Neural progenitor cell (in vitro differentiated cells): ENCODE measurements around the gene TRIM66. TPM values are rescaled to one million over a fixed set of nuclear protein-coding genes. Genes with fewer than 3 reads are reported as not detected.

Experiments used
- DNase-seq: peaks from one replicate; pipeline ENCODE4 v3.0.0-alpha.2; 2016; ENCODE audit warnings: low spot score
- H2AFZ ChIP-seq: fragments of 200-600 bp; sonication (generic); replicated peaks from 2 replicates; pipeline ENCODE4 v1.6.1; 2016; ENCODE audit warnings: antibody characterized with exemption
- H3F3A ChIP-seq: fragments of 200-600 bp; sonication (generic); 2 replicates; pipeline ENCODE4 v1.6.1; 2016; ENCODE audit warnings: antibody characterized with exemption, low read depth
- H3K27ac ChIP-seq: fragments of 200-600 bp; sonication (generic); 2 replicates; pipeline ENCODE4 v1.5.1; 2016; ENCODE audit warnings: mild to moderate bottlenecking
- H3K27me3 ChIP-seq: fragments of 200-600 bp; sonication (generic); 2 replicates; pipeline ENCODE4 v1.6.1; 2016; ENCODE audit warnings: mild to moderate bottlenecking, moderate library complexity
- H3K36me3 ChIP-seq: fragments of 200-600 bp; sonication (generic); 2 replicates; pipeline ENCODE4 v1.5.1; 2016
- H3K4me1 ChIP-seq: fragments of 200-600 bp; sonication (generic); 2 replicates; pipeline ENCODE4 v1.6.1; 2016; ENCODE audit warnings: mixed run types
- H3K4me2 ChIP-seq: fragments of 200-600 bp; sonication (generic); 2 replicates; pipeline ENCODE4 v1.6.1; 2016
- H3K4me3 ChIP-seq: fragments of 200-600 bp; sonication (generic); 2 replicates; pipeline ENCODE4 v1.5.1; 2016
- H3K79me2 ChIP-seq: fragments of 200-600 bp; sonication (generic); 2 replicates; pipeline ENCODE4 v1.6.1; 2016; ENCODE audit warnings: low read depth
- H3K9ac ChIP-seq: fragments of 200-600 bp; sonication (generic); 2 replicates; pipeline ENCODE4 v1.6.1; 2016
- H3K9me3 ChIP-seq: fragments of 200-600 bp; sonication (generic); 2 replicates; pipeline ENCODE4 v1.5.1; 2016; ENCODE audit warnings: low read depth
- H4K20me1 ChIP-seq: fragments of 200-600 bp; sonication (generic); 2 replicates; pipeline ENCODE4 v1.6.1; 2016; ENCODE audit warnings: low read depth
- H3K27ac Mint-ChIP-seq: 3 replicates; pipeline ENCODE4 v1.8.0; 2021; ENCODE audit warnings: mixed read lengths
- H3K27me3 Mint-ChIP-seq: 2 replicates; pipeline ENCODE4 v1.8.0; 2022; ENCODE audit warnings: low read depth, mild to moderate bottlenecking, inconsistent platforms, moderate library complexity, mixed read lengths; ENCODE audit not compliant: insufficient read depth
- H3K36me3 Mint-ChIP-seq: 3 replicates; pipeline ENCODE4 v1.8.0; 2021; ENCODE audit warnings: mixed read lengths
- H3K4me1 Mint-ChIP-seq: 3 replicates; pipeline ENCODE4 v1.8.0; 2021; ENCODE audit warnings: mixed read lengths
- H3K4me3 Mint-ChIP-seq: 3 replicates; pipeline ENCODE4 v1.8.0; 2021; ENCODE audit warnings: mild to moderate bottlenecking, moderate library complexity, mixed read lengths
- H3K9me3 Mint-ChIP-seq: 3 replicates; pipeline ENCODE4 v1.8.0; 2020; ENCODE audit warnings: mixed read lengths
- EZH2 ChIP-seq: fragments of 200-600 bp; sonication (generic); IDR thresholded peaks from 2 replicates; pipeline ENCODE4 v1.6.1; 2017; ENCODE audit warnings: antibody characterized with exemption, mild to moderate bottlenecking, moderate library complexity
- EZH2phosphoT487 ChIP-seq: fragments of 200-600 bp; sonication (generic); IDR thresholded peaks from 2 replicates; pipeline ENCODE4 v1.6.1; 2017; ENCODE audit warnings: antibody characterized with exemption
- total RNA-seq: library from RNA; depleted of rRNA; stranded (reverse); fragments of >200 nt; gene quantifications from 2 replicates; pipeline ENCODE4 v1.2.3, GENCODE V29; 2015; ENCODE audit warnings: low replicate concordance
- TF ChIP-seq, protein P1 (sequence below): fragments of 200-600 bp; sonication (generic); IDR thresholded peaks from 2 replicates; pipeline ENCODE4 v1.5.1; 2017; ENCODE audit warnings: antibody characterized with exemption, mild to moderate bottlenecking

The TRIM66 gene
- total RNA-seq, 1 donor from 2014 or later = 0.95 TPM

DNA sequence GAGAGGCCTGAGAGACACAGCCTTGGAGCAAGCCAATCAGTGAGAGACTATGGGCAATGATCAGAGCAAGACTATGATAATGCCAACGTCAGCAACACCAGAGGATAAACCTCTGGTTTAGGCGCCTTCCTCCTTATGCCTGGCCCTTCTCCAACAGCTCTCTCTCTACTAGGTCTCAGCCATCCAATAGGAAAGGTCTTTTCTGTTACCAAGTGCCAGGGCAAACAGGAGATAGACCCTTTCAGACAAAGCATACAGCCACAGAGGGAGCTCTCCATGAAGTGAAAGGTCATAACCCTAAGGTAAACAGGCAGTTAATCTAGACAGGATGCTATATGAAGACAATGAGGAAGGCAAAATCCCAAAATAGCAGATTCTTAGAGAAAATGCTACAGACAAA is 98.0 kb downstream of the TRIM66 start:
- Histone ChIP-seq H3K36me3 (no peaks in the 10 kb centered on the region), H3K9me3 (no peaks in the 10 kb centered on the region), H3K27me3 (no peaks in the 10 kb centered on the region), H3K4me2 (peak overlapping the region; percentile 49), H4K20me1 (no peaks in the 10 kb centered on the region), H3K27ac (no peak overlapping the region), H3F3A (peaks cover 6% of the 10 kb centered on the region), H3K4me3 (no peak overlapping the region), H3K9ac (no peak overlapping the region), H3K4me1 (peaks cover 10% of the 10 kb centered on the region), H2AFZ (no peak overlapping the region), H3K79me2 (peaks cover 79% of the 10 kb centered on the region)
- H3K36me3 Mint-ChIP-seq = peaks cover 22% of the 10 kb centered on the region
- H3K4me1 Mint-ChIP-seq = peaks cover 6% of the 10 kb centered on the region
- peak; percentile 30 for DNase-seq
- no peak overlapping the region for H3K4me3 Mint-ChIP-seq
- TF ChIP-seq, protein P1, sequence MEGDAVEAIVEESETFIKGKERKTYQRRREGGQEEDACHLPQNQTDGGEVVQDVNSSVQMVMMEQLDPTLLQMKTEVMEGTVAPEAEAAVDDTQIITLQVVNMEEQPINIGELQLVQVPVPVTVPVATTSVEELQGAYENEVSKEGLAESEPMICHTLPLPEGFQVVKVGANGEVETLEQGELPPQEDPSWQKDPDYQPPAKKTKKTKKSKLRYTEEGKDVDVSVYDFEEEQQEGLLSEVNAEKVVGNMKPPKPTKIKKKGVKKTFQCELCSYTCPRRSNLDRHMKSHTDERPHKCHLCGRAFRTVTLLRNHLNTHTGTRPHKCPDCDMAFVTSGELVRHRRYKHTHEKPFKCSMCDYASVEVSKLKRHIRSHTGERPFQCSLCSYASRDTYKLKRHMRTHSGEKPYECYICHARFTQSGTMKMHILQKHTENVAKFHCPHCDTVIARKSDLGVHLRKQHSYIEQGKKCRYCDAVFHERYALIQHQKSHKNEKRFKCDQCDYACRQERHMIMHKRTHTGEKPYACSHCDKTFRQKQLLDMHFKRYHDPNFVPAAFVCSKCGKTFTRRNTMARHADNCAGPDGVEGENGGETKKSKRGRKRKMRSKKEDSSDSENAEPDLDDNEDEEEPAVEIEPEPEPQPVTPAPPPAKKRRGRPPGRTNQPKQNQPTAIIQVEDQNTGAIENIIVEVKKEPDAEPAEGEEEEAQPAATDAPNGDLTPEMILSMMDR = no peak
- TF ChIP-seq EZH2 (no peak), EZH2phosphoT487 (no peak)
- no peaks in the 10 kb centered on the region for H3K27me3 Mint-ChIP-seq
- peaks cover 10% of the 10 kb centered on the region for H3K9me3 Mint-ChIP-seq
- no peak overlapping the region for H3K27ac Mint-ChIP-seq

DNA sequence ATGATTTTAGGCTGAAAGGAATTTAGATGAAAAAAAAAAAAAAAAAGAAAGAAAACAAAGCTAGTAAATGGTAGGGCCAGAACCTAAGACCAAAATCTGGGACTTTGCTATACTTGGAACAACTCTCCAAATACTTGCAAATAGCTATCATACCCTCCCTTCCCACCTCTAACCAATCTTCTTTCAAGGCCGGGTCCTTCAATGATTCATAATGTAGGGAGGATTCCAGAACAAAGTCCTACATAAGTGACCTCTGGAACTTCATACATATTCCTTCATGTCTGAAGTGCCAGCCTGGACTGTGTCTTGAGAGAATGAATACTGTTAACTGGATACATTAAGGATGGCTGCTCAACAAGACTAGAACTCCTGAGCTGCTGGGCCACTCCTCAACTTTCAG is 98.4 kb downstream of the TRIM66 start:
- Histone ChIP-seq H3K36me3 (peaks cover 2% of the 10 kb centered on the region), H3K4me2 (peak overlapping the region; percentile 49), H3K9me3 (no peaks in the 10 kb centered on the region), H3F3A (peaks cover 6% of the 10 kb centered on the region), H3K27me3 (no peaks in the 10 kb centered on the region), H3K4me1 (peaks cover 10% of the 10 kb centered on the region), H3K9ac (no peak overlapping the region), H3K4me3 (no peak overlapping the region), H3K27ac (no peak overlapping the region), H3K79me2 (peaks cover 77% of the 10 kb centered on the region), H4K20me1 (no peaks in the 10 kb centered on the region), H2AFZ (no peak overlapping the region)
- H3K27me3 Mint-ChIP-seq = no peaks in the 10 kb centered on the region
- no peak for DNase-seq
- no peak overlapping the region for H3K27ac Mint-ChIP-seq
- TF ChIP-seq, protein P1 = no peak
- TF ChIP-seq EZH2phosphoT487 (no peak), EZH2 (no peak)
- peaks cover 6% of the 10 kb centered on the region for H3K4me1 Mint-ChIP-seq
- peaks cover 10% of the 10 kb centered on the region for H3K9me3 Mint-ChIP-seq
- H3K36me3 Mint-ChIP-seq = peaks cover 21% of the 10 kb centered on the region
- no peak overlapping the region for H3K4me3 Mint-ChIP-seq

DNA sequence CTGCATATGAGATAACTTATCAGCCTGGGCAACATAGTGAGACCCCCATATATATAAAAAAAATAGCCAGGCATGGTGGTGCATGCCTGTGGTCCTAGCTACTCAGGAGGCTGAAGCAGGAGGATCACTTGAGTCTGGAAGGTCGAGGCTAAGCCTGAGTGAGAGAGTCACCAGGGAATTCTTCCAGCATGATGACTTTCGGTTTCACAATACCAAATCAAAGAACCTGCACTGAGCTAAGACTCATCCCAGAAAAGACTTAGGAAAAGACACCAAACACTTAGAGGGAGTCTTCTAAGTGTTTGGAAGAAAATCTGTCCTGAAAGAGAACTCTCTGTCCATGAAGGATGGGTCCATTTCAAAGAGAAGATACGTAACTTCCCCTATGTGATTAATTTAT is 101.2 kb downstream of the TRIM66 start:
- Histone ChIP-seq H3K27ac (no peak overlapping the region), H3K4me3 (no peak overlapping the region), H4K20me1 (no peaks in the 10 kb centered on the region), H3K4me2 (no peak overlapping the region), H3K9ac (no peak overlapping the region), H3K36me3 (peaks cover 9% of the 10 kb centered on the region), H2AFZ (no peak overlapping the region), H3F3A (peaks cover 6% of the 10 kb centered on the region), H3K27me3 (no peaks in the 10 kb centered on the region), H3K79me2 (peaks cover 51% of the 10 kb centered on the region), H3K9me3 (peaks cover 8% of the 10 kb centered on the region), H3K4me1 (peaks cover 10% of the 10 kb centered on the region)
- peaks cover 12% of the 10 kb centered on the region for H3K9me3 Mint-ChIP-seq
- H3K27ac Mint-ChIP-seq = no peak overlapping the region
- H3K4me1 Mint-ChIP-seq = peaks cover 6% of the 10 kb centered on the region
- H3K4me3 Mint-ChIP-seq = no peak overlapping the region
- no peak for DNase-seq
- no peaks in the 10 kb centered on the region for H3K27me3 Mint-ChIP-seq
- no peak for TF ChIP-seq EZH2
- TF ChIP-seq, protein P1 = no peak
- no peak for TF ChIP-seq EZH2phosphoT487
- peaks cover 18% of the 10 kb centered on the region for H3K36me3 Mint-ChIP-seq
